Measurements from ENCODE around the gene ZCWPW1. TPM values are rescaled to one million over a fixed set of nuclear protein-coding genes. Genes with fewer than 3 reads are reported as not detected.
"Not testable (repeated sequence)": the region's sequence is repeated elsewhere in the genome, so short reads cannot be mapped to it uniquely, and the experiment has no call there.

ZCWPW1 gene
- total RNA-seq, 1 experiment from 2014 or later = 4.2 TPM

DNA sequence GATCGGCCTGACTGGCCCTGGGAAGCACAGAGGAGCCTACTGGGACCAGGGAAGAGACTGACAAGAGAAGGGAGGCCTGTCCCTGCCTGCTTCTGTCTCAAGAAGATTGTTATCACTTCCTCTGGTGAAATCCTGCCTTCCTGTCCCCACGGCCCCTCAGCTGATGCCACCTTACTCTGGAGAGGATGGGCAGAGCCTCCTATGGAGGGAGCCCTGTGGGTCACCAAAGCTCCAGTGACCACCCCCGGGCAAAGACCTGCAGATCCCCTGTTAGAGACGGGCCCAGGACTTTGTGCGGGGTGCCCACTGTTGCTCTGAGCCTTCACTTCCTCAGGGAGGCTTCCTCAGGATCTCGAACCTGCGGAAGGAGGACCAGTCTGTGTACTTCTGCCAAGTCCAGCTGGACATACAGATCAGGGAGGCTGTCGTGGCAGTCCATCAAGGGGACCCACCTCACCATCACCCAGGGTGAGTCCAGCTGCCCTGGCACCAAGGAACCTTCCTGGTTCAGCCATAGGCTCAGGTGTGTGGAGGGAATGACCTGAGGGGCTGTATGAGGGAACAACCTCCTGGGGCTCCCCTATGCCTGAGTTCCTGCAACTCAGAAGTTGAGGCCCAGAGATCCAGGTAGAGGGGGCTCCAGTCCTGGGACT, 72.0 kb downstream of the ZCWPW1 start:
- no peak for DNase-seq (ENCODE audit: low read depth)

DNA sequence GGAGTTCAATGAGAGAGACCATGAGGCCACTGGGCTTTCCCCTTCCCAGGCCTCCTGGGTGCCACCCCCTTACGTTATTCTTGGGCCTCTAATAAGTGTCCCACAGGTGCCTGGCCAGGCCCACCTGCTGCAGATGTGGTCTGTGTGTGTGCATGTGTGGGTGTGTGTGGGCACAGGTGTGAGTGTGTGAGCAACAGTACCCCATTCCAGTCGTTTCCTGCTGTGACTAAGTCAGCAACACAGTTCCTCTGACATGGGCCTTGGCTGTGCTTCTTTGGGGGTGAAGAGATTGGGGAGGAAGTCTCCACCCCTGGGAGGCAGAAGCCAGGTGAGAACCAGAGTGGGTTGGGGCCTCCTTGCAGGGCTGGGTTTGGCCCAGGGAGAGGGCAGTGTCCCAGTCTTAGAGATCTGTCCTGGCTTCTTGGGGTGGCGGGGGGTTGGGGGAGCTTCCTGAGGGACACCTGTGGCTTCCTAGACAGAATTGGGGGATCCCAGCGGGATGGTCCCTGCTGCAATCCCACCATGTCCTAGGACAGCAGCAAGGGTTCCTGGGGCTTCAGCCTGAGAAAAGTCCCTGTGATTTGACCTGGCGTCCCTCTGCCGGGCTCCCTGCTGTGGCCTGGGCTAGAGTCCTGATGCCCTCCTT, 74.7 kb downstream of the ZCWPW1 start:
- DNase-seq (ENCODE audit: low read depth) = no peak

DNA sequence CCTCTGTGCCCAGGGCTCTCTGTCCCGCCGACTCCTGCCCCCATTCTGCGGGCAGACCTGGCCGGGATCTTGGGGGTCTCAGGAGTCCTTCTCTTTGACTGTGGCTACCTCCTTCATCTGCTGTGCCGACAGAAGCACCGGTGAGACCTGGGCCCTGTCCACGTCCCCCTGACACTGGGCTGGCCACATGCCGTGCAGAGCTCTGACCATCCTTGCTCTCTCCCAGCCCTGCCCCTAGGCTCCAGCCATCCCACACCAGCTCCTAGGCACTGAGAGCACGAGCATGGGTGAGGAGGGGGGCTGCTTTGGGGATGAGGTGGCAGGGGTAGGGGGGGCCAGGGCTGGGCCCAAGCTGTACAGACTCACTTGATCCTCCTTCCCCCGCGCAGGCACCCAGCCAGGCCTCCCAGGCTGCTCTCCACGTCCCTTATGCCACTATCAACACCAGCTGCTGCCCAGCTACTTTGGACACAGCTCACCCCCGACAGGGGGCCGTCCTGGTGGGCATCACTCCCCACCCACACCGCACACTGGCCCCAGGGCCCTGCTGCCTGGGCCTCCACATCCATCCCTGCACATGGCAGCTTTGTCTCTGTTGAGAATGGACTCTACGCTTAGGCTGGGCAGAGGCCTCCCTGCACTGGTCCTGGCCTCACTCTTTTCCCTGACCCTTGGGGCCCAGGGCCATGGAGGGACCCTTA, 75.4 kb downstream of the ZCWPW1 start:
- DNase-seq (ENCODE audit: low read depth) = no peak

DNA sequence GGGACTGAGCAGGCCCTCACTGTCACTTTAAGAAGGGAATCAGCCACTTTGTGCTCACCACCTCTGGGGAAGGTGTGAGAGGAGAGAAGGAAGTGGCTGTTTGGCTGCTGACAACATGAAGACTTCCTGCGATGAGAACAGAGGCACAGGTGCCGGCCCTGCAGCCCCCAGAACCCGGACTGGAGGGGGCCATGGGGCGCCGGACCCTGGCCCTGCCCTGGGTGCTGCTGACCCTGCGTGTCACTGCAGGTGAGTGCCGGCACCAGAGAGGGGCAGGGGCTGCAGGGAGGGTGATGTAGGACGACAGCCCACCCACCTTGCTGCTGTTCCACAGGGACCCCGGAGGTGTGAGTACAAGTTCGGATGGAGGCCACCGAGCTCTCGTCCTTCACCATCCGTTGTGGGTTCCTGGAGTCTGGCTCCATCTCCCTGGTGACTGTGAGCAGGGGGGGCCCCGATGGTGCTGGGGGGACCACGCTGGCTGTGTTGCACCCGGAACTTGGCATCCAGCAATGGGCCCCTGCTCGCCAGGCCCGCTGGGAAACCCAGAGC, 76.2 kb downstream of the ZCWPW1 start:
- DNase-seq (ENCODE audit: low read depth) = not testable (repeated sequence)

DNA sequence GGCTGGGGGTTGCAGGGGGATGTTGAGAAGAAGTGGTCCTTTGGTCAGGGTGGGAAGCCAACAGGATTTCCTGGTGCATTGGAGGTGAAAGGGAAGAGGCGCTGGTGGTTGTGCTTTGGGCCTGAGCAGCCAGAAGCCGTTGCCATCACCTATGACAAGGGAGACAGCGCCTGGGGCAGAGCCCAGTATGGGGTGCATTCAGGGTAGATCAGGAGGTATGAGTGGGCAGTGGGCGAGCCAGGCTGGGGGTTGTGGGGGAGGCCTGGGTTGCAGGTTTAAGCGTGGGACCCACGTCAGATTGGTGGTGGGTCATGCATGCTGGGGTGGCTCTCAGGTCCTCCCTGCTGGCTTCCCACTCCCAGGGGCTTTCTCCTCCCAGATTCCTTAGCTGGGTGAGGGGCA, 76.8 kb downstream of the ZCWPW1 start:
- no peak for DNase-seq (ENCODE audit: low read depth)

Other genes with a start within 250 kb of the ZCWPW1 start
- not detected in 2 replicates for gene PVRIG, start 208.8 kb downstream of the ZCWPW1 start, total RNA-seq (2014; rRNA removed)
- gene SPDYE3, start 121.0 kb downstream of the ZCWPW1 start, total RNA-seq (2014; rRNA removed) = not detected in 2 replicates
- 15.7 and 20.1 TPM in 2 replicates for gene PILRB, start 70.6 kb downstream of the ZCWPW1 start, total RNA-seq (2014; rRNA removed)
- not detected in 2 replicates for gene PILRA, start 55.2 kb downstream of the ZCWPW1 start, total RNA-seq (2014; rRNA removed)
- gene MEPCE, start 1.1 kb upstream of the ZCWPW1 start, total RNA-seq (2014; rRNA removed) = 59.0 and 63.9 TPM in 2 replicates
- 68.5 and 71.6 TPM in 2 replicates for gene PPP1R35, start 7.8 kb upstream of the ZCWPW1 start, total RNA-seq (2014; rRNA removed)
- not detected in 2 replicates for gene SPACDR, start 35.6 kb upstream of the ZCWPW1 start, total RNA-seq (2014; rRNA removed)
- gene TSC22D4, start 50.5 kb upstream of the ZCWPW1 start, total RNA-seq (2014; rRNA removed) = 41.3 and 51.7 TPM in 2 replicates
- gene NYAP1, start 55.2 kb upstream of the ZCWPW1 start, total RNA-seq (2014; rRNA removed) = 0.13 and 0.23 TPM in 2 replicates
- gene AGFG2, start 110.5 kb upstream of the ZCWPW1 start, total RNA-seq (2014; rRNA removed) = 23.0 and 28.0 TPM in 2 replicates
- gene SAP25, start 145.2 kb upstream of the ZCWPW1 start, total RNA-seq (2014; rRNA removed) = 2.4 TPM in 1 of 2 replicates, not detected in the other
- 81.4 and 92.0 TPM in 2 replicates for gene LRCH4, start 157.4 kb upstream of the ZCWPW1 start, total RNA-seq (2014; rRNA removed)
- 0.38 and 0.92 TPM in 2 replicates for gene FBXO24, start 157.6 kb upstream of the ZCWPW1 start, total RNA-seq (2014; rRNA removed)
- 4.7 and 5.2 TPM in 2 replicates for gene PCOLCE, start 173.7 kb upstream of the ZCWPW1 start, total RNA-seq (2014; rRNA removed)
- gene MOSPD3, start 183.8 kb upstream of the ZCWPW1 start, total RNA-seq (2014; rRNA removed) = 15.8 and 21.5 TPM in 2 replicates
- 1.3 TPM in 2 replicates for gene TFR2, start 212.8 kb upstream of the ZCWPW1 start, total RNA-seq (2014; rRNA removed)
- gene ACTL6B, start 227.7 kb upstream of the ZCWPW1 start, total RNA-seq (2014; rRNA removed) = not detected in 2 replicates
- gene GNB2, start 245.0 kb upstream of the ZCWPW1 start, total RNA-seq (2014; rRNA removed) = 176 and 205 TPM in 2 replicates